K562 (cell line): ENCODE data around the gene TRAF3IP1. TPM values are rescaled to one million over a fixed set of nuclear protein-coding genes. Genes with fewer than 3 reads are reported as not detected.
A peak's percentile ranks its signal among the peaks of the same experiment; 100 is the strongest.

Source experiments
- BCOR ChIP-seq: fragments of 450-650 bp; IDR thresholded peaks from 2 replicates; pipeline ENCODE4 v1.6.1; 2016
- CBX1 ChIP-seq: sonication (generic); IDR thresholded peaks from 2 replicates; pipeline ENCODE4 v1.6.1; 2016; ENCODE audit warnings: antibody characterized with exemption, low read depth, mild to moderate bottlenecking
- CREB3 ChIP-seq: fragments of 450-650 bp; conservative IDR thresholded peaks from 2 replicates; pipeline ENCODE4 v1.6.1; 2016; ENCODE audit warnings: missing genetic modification characterization, low read depth, mild to moderate bottlenecking, missing compliant biosample characterization, moderate library complexity
- CTBP1 ChIP-seq: fragments of 450-650 bp; IDR thresholded peaks from 2 replicates; pipeline ENCODE4 v1.6.1; 2016; ENCODE audit warnings: borderline replicate concordance
- EGR1 ChIP-seq: fragments of 450-650 bp; conservative IDR thresholded peaks from 2 replicates; pipeline ENCODE4 v1.6.1; 2017; ENCODE audit warnings: mild to moderate bottlenecking
- HDAC8 ChIP-seq: fragments of 450-650 bp; IDR thresholded peaks from 2 replicates; pipeline ENCODE4 v1.6.1; 2016; ENCODE audit warnings: mild to moderate bottlenecking, missing genetic modification characterization, moderate library complexity, missing compliant biosample characterization
- HMGXB4 ChIP-seq: sonication (generic); formaldehyde crosslinking; IDR thresholded peaks from 2 replicates; pipeline ENCODE4 v1.8.1; 2023; ENCODE audit warnings: mild to moderate bottlenecking, missing genetic modification reagents
- ILF3 ChIP-seq: fragments of 450-650 bp; IDR thresholded peaks from 2 replicates; pipeline ENCODE4 v1.6.1; 2018; ENCODE audit warnings: antibody characterized with exemption, mild to moderate bottlenecking, moderate library complexity, borderline replicate concordance
- NCOA1 ChIP-seq: fragments of 450-650 bp; IDR thresholded peaks from 2 replicates; pipeline ENCODE4 v1.6.1; 2016; ENCODE audit warnings: low read depth
- NR2F6 ChIP-seq: fragments of 450-650 bp; formaldehyde crosslinking; IDR thresholded peaks from 2 replicates; pipeline ENCODE4 v1.4.0; 2020; ENCODE audit warnings: mild to moderate bottlenecking
- PML ChIP-seq: IDR thresholded peaks from 2 replicates; pipeline ENCODE4 v1.6.1; 2012; ENCODE audit warnings: low read length, inconsistent platforms
- POLR2AphosphoS5 ChIP-seq: IDR thresholded peaks from 2 replicates; pipeline ENCODE4 v1.6.1; 2011; ENCODE audit warnings: mild to moderate bottlenecking, low read depth, low read length, moderate library complexity; ENCODE audit not compliant: control insufficient read depth, insufficient read depth
- POLR2H ChIP-seq: IDR thresholded peaks from 2 replicates; pipeline ENCODE4 v1.6.1; 2016; ENCODE audit warnings: missing genetic modification characterization, low read depth, mild to moderate bottlenecking, control low read depth, missing compliant biosample characterization, moderate library complexity
- PREB ChIP-seq: sonication (generic); formaldehyde crosslinking; IDR thresholded peaks from 2 replicates; pipeline ENCODE4 v1.8.1; 2023; ENCODE audit warnings: mild to moderate bottlenecking, missing genetic modification reagents
- PURB ChIP-seq: sonication (generic); formaldehyde crosslinking; IDR thresholded peaks from 2 replicates; pipeline ENCODE4 v1.9.0; 2021; ENCODE audit warnings: low read depth, mild to moderate bottlenecking, missing genetic modification reagents
- RBM22 ChIP-seq: fragments of 200-400 bp; formaldehyde crosslinking; IDR thresholded peaks from 2 replicates; pipeline ENCODE4 v1.6.1; 2018; ENCODE audit warnings: low read length, low read depth; ENCODE audit not compliant: poor library complexity, severe bottlenecking
- RUNX1 ChIP-seq: sonication (generic); IDR thresholded peaks from 2 replicates; pipeline ENCODE4 v1.6.1; 2016; ENCODE audit warnings: antibody characterized with exemption, low read depth
- SRF ChIP-seq, 2 experiments: fragments of 250-450, 450-650 bp in 1 of 2; sonication (Bioruptor Pico) in 1 of 2; sonication (generic) in 1 of 2; formaldehyde crosslinking; IDR thresholded peaks; 2 replicates each; pipeline versions ENCODE4 v1.5.0 to v1.5.1; 2020 to 2022; ENCODE audit warnings: mild to moderate bottlenecking in 1 of 2, missing genetic modification reagents in 1 of 2
- STAT5B ChIP-seq: fragments of 250-450 bp; sonication (Bioruptor Pico); IDR thresholded peaks from 2 replicates; pipeline ENCODE4 v1.8.0; 2021; ENCODE audit warnings: mild to moderate bottlenecking, inconsistent platforms
- TEAD4 ChIP-seq, 2 experiments: sonication (generic) in 1 of 2; formaldehyde crosslinking in 1 of 2; IDR thresholded peaks; 2 replicates each; pipeline versions ENCODE4 v1.6.1 to v1.8.0; 2012 to 2022; ENCODE audit warnings: borderline replicate concordance in 1 of 2, inconsistent platforms in 1 of 2, low read length in 1 of 2, mild to moderate bottlenecking in 1 of 2, missing genetic modification reagents in 1 of 2
- ZKSCAN1 ChIP-seq: fragments of 150-350 bp; IDR thresholded peaks from 2 replicates; pipeline ENCODE4 v1.6.1; 2016; ENCODE audit warnings: low read depth, low read length
- ZNF146 ChIP-seq: IDR thresholded peaks from one replicate; pipeline ENCODE4 v1.6.1; 2018; ENCODE audit warnings: missing compliant biosample characterization; ENCODE audit not compliant: unreplicated experiment
- ZNF232 ChIP-seq: sonication (generic); formaldehyde crosslinking; IDR thresholded peaks from 2 replicates; pipeline ENCODE4 v1.8.0; 2022; ENCODE audit warnings: mild to moderate bottlenecking, missing genetic modification reagents
- ZNF444 ChIP-seq: fragments of 250-450 bp; sonication (Bioruptor Pico); IDR thresholded peaks from 2 replicates; pipeline ENCODE4 v1.4.0; 2020; ENCODE audit warnings: mild to moderate bottlenecking, moderate library complexity
- ZNF449 ChIP-seq: fragments of 250-450 bp; sonication (Bioruptor Pico); IDR thresholded peaks from 2 replicates; pipeline ENCODE4 v1.8.0; 2022; ENCODE audit warnings: moderate library complexity, mild to moderate bottlenecking, inconsistent platforms
- polyA plus RNA-seq, 8 experiments: library from polyadenylated mRNA; depleted of rRNA in 4 of 8; stranded (reverse) in 5 of 8; unstranded in 3 of 8; fragments of >200 nt; fragmentation: Nextera tagmentation in 2 of 8; fragmentation: Illumina TruSeq in 1 of 8; extraction: Ambion mirVana in 2 of 8; extraction: Trizol in 1 of 8; gene quantifications; 2 replicates each; pipeline versions ENCODE4 v1.2.1 to v1.2.3, GENCODE V29; 2011 to 2014; ENCODE audit warnings: inconsistent platforms in 1 of 8, missing spikeins in 1 of 8
- total RNA-seq, 7 experiments: library from RNA; depleted of rRNA in 6 of 7; stranded (reverse); fragments of >200 nt in 6 of 7; fragmentation: Illumina TruSeq in 2 of 7; extraction: Trizol in 2 of 7; gene quantifications; 2 replicates each; pipeline versions ENCODE4 v1.2.1 to v1.2.3, GENCODE V29; 2011 to 2021; ENCODE audit warnings: low replicate concordance in 1 of 7

Gene TRAF3IP1
- total and polyA plus RNA-seq, 9 of the 15 experiments (the other 6 are each of a cell fraction or from before 2014, with no cell fraction given) = 1.3 to 7.4 (median 3.4) TPM

GRCh38 chr2:238422285-238422684 lies 102.0 kb downstream of the TRAF3IP1 start (continued):
- TF ChIP-seq ZKSCAN1 (0 out of 2 replicates have a peak, but pooled peaks have one; percentile 23), EGR1 (peak; percentile 89), CBX1 (no peak), HMGXB4 (CRISPR knock-in tag) (no peak), STAT5B (CRISPR knock-in tag) (no peak), ILF3 (no peak), ZNF444 (CRISPR knock-in tag) (no peak), NR2F6 (CRISPR knock-in tag) (no peak), ZNF232 (CRISPR knock-in tag) (no peak), NCOA1 (peak; percentile 77; the same call in 1 of the 2 replicates), PML (peak; percentile 91), RBM22 (no peak), ZNF449 (CRISPR knock-in tag) (no peak), SRF (CRISPR knock-in tag; IDR thresholded peaks at IDR 0.05) (no peak), HDAC8 (tag) (no peak), BCOR (peak; percentile 71), CTBP1 (no peak), ZNF146 (CRISPR knock-in tag) (no peak), POLR2H (tag) (no peak), CREB3 (no peak), TEAD4 (IDR thresholded peaks at IDR 0.05; ENCODE audit: low read length) (peak; percentile 96), TEAD4 (CRISPR knock-in tag; IDR thresholded peaks at IDR 0.05; ENCODE audit: borderline replicate concordance) (no peak), POLR2AphosphoS5 (peak; percentile 96), PREB (CRISPR knock-in tag) (no peak), PURB (CRISPR knock-in tag) (no peak), RUNX1 (peak; percentile 59; the same call in 1 of the 2 replicates)
